Endothelial cell (in vitro differentiated cells): ENCODE results near the gene SYNDIG1. TPM values are rescaled to one million over a fixed set of nuclear protein-coding genes. Genes with fewer than 3 reads are reported as not detected.

Source experiments
- DNase-seq: peaks from one replicate; pipeline ENCODE4 v3.0.0; 2021; ENCODE audit warnings: low spot score
- H3K27ac Mint-ChIP-seq: one replicate; pipeline ENCODE4 v1.8.0; 2021; ENCODE audit warnings: mixed read lengths, inconsistent platforms; ENCODE audit not compliant: unreplicated experiment
- H3K27me3 Mint-ChIP-seq: one replicate; pipeline ENCODE4 v1.8.0; 2021; ENCODE audit warnings: mild to moderate bottlenecking, moderate library complexity, mixed read lengths, inconsistent platforms; ENCODE audit not compliant: unreplicated experiment
- H3K36me3 Mint-ChIP-seq: one replicate; pipeline ENCODE4 v1.8.0; 2021; ENCODE audit warnings: mild to moderate bottlenecking, low read depth, mixed read lengths, inconsistent platforms; ENCODE audit not compliant: unreplicated experiment
- H3K4me1 Mint-ChIP-seq: one replicate; pipeline ENCODE4 v1.8.0; 2021; ENCODE audit warnings: mild to moderate bottlenecking, mixed read lengths, inconsistent platforms; ENCODE audit not compliant: unreplicated experiment
- H3K4me3 Mint-ChIP-seq: one replicate; pipeline ENCODE4 v1.8.0; 2021; ENCODE audit warnings: mild to moderate bottlenecking, mixed read lengths, inconsistent platforms; ENCODE audit not compliant: unreplicated experiment
- H3K9me3 Mint-ChIP-seq: one replicate; pipeline ENCODE4 v1.8.0; 2021; ENCODE audit warnings: mixed read lengths, inconsistent platforms; ENCODE audit not compliant: unreplicated experiment
- total RNA-seq: library from RNA; stranded (reverse); fragmentation: NEBNext Ultra II Directional; extraction: Animal tissue kit (Norgen Biotek cat#: 25700); gene quantifications from one replicate; pipeline ENCODE4 v1.2.1, GENCODE V29; 2021; ENCODE audit not compliant: unreplicated experiment
- TF ChIP-seq, protein P1 (sequence below): fragments of 200-600 bp; sonication (generic); IDR thresholded peaks from one replicate; pipeline ENCODE4 v1.5.0; 2021; ENCODE audit warnings: antibody characterized with exemption; ENCODE audit not compliant: unreplicated experiment

The SYNDIG1 gene
- total RNA-seq, 1 donor from 2014 or later: 8.1 TPM

GRCh38 chr20:24608926-24609667, 139.7 kb downstream of the SYNDIG1 start:
- Mint-ChIP-seq H3K36me3 (peaks cover 5% of the 10 kb centered on the region), H3K4me1 (peaks cover 7% of the 10 kb centered on the region), H3K9me3 (no peaks in the 10 kb centered on the region), H3K4me3 (no peak overlapping the region), H3K27me3 (peaks cover 7% of the 10 kb centered on the region), H3K27ac (no peak overlapping the region)
- no peak for DNase-seq
- TF ChIP-seq, protein P1, sequence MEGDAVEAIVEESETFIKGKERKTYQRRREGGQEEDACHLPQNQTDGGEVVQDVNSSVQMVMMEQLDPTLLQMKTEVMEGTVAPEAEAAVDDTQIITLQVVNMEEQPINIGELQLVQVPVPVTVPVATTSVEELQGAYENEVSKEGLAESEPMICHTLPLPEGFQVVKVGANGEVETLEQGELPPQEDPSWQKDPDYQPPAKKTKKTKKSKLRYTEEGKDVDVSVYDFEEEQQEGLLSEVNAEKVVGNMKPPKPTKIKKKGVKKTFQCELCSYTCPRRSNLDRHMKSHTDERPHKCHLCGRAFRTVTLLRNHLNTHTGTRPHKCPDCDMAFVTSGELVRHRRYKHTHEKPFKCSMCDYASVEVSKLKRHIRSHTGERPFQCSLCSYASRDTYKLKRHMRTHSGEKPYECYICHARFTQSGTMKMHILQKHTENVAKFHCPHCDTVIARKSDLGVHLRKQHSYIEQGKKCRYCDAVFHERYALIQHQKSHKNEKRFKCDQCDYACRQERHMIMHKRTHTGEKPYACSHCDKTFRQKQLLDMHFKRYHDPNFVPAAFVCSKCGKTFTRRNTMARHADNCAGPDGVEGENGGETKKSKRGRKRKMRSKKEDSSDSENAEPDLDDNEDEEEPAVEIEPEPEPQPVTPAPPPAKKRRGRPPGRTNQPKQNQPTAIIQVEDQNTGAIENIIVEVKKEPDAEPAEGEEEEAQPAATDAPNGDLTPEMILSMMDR: no peak

DNA sequence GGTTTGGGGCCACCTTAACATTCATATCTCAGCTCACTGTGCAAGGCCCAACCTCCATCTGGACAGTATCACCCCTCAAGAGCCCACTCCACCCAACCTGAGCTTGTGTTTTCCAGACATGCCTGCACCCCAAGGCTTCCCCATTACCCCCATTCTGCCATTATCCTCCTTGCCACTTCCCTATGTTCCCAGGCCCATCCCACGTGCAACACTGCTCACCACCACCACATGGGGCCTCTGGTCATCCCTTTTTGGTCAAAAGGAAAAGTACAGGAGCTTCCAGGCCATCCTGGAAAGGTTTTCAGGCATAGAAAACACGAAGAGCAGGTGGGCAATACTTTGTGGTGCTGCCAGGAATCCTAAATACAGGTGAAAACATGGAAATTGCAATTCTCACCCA, 140.3 kb downstream of the SYNDIG1 start:
- Mint-ChIP-seq H3K27me3 (peaks cover 9% of the 10 kb centered on the region), H3K4me3 (no peak overlapping the region), H3K4me1 (peaks cover 7% of the 10 kb centered on the region), H3K36me3 (peaks cover 5% of the 10 kb centered on the region), H3K9me3 (no peaks in the 10 kb centered on the region), H3K27ac (no peak overlapping the region)
- DNase-seq: no peak
- TF ChIP-seq, protein P1: no peak

- no peak for DNase-seq
- Mint-ChIP-seq H3K4me3 (no peak overlapping the region), H3K9me3 (no peaks in the 10 kb centered on the region), H3K27me3 (peaks cover 9% of the 10 kb centered on the region), H3K27ac (no peak overlapping the region), H3K4me1 (peaks cover 7% of the 10 kb centered on the region), H3K36me3 (peaks cover 5% of the 10 kb centered on the region)
- TF ChIP-seq, protein P1: no peak
These were observed 141.1 kb downstream of the SYNDIG1 start for GRCh38 chr20:24610341-24611115.

GRCh38 chr20:24611360-24612140, 142.1 kb downstream of the SYNDIG1 start:
- Mint-ChIP-seq H3K4me3 (no peak overlapping the region), H3K9me3 (no peaks in the 10 kb centered on the region), H3K36me3 (peaks cover 5% of the 10 kb centered on the region), H3K27ac (no peak overlapping the region), H3K4me1 (peaks cover 7% of the 10 kb centered on the region), H3K27me3 (peaks cover 7% of the 10 kb centered on the region)
- TF ChIP-seq, protein P1: no peak
- no peak for DNase-seq
